GM18505 (cell line): ENCODE measurements around the gene GPRASP3.
"Not testable (repeated sequence)": the region's sequence is repeated elsewhere in the genome, so short reads cannot be mapped to it uniquely, and the experiment has no call there.

Experiments used
- ATAC-seq: cut with Tn5 transposase; IDR thresholded peaks from one replicate; pipeline ENCODE4 v1.9.1; 2021; ENCODE audit not compliant: unreplicated experiment
- POLR2A ChIP-seq: IDR thresholded peaks from 4 replicates; pipeline ENCODE4 v1.6.1; 2011; ENCODE audit warnings: borderline replicate concordance; ENCODE audit not compliant: insufficient read depth, insufficient read length; ENCODE audit errors: extremely low read depth

GPRASP3 gene

GRCh38 chrX:102720237-102721168 is at the start of gene GPRASP3:
Gene GPRASP3, plus strand, starts transcription at chrX:102720743. Its CDS starts 28,253 bp downstream, at chrX:102748996.
- ATAC-seq = peak; percentile 95
- TF ChIP-seq POLR2A = peak; percentile 31

- no peak for TF ChIP-seq POLR2A
- no peak for ATAC-seq
Observed at GRCh38 chrX:102672856-102673255, 47.7 kb upstream of the GPRASP3 start.

GRCh38 chrX:102677479-102677878 is 43.1 kb upstream of the GPRASP3 start:
- not testable (repeated sequence) for ATAC-seq

GRCh38 chrX:102684772-102685520 is 35.6 kb upstream of the GPRASP3 start:
- ATAC-seq = no peak
- TF ChIP-seq POLR2A = no peak

- no peak for TF ChIP-seq POLR2A
- no peak for ATAC-seq
Observed at GRCh38 chrX:102694749-102695148, 25.8 kb upstream of the GPRASP3 start.

- no peak for ATAC-seq
- TF ChIP-seq POLR2A = no peak
Observed at GRCh38 chrX:102696306-102696705, 24.2 kb upstream of the GPRASP3 start.

- TF ChIP-seq POLR2A = no peak
- ATAC-seq = no peak
Observed at GRCh38 chrX:102697494-102697893, 23.0 kb upstream of the GPRASP3 start.

GRCh38 chrX:102708900-102709299 is 11.6 kb upstream of the GPRASP3 start:
- no peak for TF ChIP-seq POLR2A
- no peak for ATAC-seq

- no peak for TF ChIP-seq POLR2A
- no peak for ATAC-seq
Observed at GRCh38 chrX:102711872-102712215, 8.7 kb upstream of the GPRASP3 start.

- TF ChIP-seq POLR2A = no peak
- peak; percentile 44 for ATAC-seq
Observed at GRCh38 chrX:102712216-102712966, 8.2 kb upstream of the GPRASP3 start, which contains the start of gene GPRASP2. Gene GPRASP2, plus strand, starts transcription at chrX:102712448. Its CDS starts 2,422 bp downstream, at chrX:102714870.

GRCh38 chrX:102712981-102713625 is 7.4 kb upstream of the GPRASP3 start:
- no peak for ATAC-seq
- no peak for TF ChIP-seq POLR2A

GRCh38 chrX:102714994-102715393 is 5.5 kb upstream of the GPRASP3 start:
- TF ChIP-seq POLR2A = no peak
- no peak for ATAC-seq

- TF ChIP-seq POLR2A = no peak
- ATAC-seq = no peak
Observed at GRCh38 chrX:102715967-102716366, 4.6 kb upstream of the GPRASP3 start.

GRCh38 chrX:102721169-102721506 is 595 bp downstream of the GPRASP3 start:
- ATAC-seq = not testable (repeated sequence)
